GM18861 (cell line): ENCODE data around the gene ACSF3.

Source experiments
- ATAC-seq: cut with Tn5 transposase; IDR thresholded peaks from one replicate; pipeline ENCODE4 v1.9.1; 2021; ENCODE audit not compliant: unreplicated experiment

ACSF3 gene

GRCh38 chr16:89093602-89094251, at the start of gene ACSF3:
Gene ACSF3, plus strand, starts transcription at chr16:89093852. Its CDS starts 6,830 bp downstream, at chr16:89100682.
- ATAC-seq, result no peak

- ATAC-seq, result no peak
These were observed 49.1 kb upstream of the ACSF3 start for GRCh38 chr16:89044418-89045180.

- no peak for ATAC-seq
These were observed 48.4 kb upstream of the ACSF3 start for GRCh38 chr16:89045181-89045815.

DNA sequence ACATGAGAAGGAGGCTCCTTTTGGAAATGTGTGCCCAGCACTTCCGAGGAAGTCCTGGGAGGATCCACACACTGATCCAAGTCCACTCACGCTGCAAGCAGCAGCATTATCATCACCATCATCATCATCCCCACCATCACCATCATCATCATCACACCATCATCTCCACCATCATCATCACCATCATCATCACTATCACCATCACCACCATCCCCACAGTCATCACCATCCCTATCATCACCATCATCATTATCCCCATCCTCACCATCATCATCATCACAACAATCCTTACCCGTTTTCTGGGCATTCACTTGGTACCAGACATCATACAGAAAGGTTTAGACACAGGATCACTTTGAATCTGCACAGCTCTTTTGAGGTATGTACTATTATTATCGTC, 47.8 kb upstream of the ACSF3 start:
- no peak for ATAC-seq

DNA sequence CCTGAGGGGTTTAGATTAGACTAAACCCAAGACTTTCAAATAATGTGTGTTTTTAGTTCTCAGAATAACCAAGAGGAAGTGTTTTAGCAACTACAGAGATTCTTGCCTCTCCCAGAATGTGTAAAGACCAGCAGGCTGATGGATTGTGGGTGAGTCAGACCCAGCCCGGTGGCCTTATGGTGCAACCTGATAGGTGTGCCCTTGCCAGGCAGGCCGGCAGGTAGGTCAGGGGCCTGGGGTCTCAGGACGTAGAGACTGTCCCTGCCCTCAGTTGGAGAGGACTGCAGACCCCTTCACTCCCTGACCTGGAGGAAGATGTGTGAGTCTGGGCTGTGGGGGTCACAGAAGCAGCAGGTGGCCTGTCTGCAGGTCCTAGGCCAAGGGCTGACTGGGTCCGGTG, 47.2 kb upstream of the ACSF3 start:
- ATAC-seq, result no peak

GRCh38 chr16:89047331-89048089, 46.1 kb upstream of the ACSF3 start:
- no peak for ATAC-seq

- ATAC-seq, result no peak
These were observed 45.4 kb upstream of the ACSF3 start for GRCh38 chr16:89048090-89048725.

DNA sequence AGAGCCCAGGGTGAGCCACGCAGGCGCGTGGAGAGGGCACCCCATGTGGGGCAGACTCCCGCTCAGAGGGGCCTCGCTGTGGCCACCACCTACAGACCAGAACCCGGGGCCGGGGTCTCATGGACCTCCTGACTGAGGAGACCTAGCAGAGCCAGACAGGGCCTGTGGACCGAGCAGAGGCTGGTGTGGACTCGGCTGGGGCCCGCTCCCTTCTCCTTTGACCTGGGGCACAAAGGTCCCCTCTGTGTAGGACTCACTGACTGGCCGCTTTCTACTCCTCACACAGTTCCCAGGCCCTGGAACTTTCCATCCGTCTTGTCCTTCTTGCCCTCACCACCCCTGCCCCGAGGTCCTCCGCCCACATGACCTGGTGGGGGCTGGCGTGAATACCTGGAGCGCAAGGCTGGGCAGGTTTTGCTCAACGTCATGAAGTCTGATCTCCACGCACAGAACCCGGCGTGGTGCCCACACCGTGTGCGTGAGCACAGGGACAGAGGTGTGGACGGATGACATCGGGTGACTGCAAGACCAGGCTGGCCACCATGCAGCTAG, 44.7 kb upstream of the ACSF3 start:
- ATAC-seq, result no peak

DNA sequence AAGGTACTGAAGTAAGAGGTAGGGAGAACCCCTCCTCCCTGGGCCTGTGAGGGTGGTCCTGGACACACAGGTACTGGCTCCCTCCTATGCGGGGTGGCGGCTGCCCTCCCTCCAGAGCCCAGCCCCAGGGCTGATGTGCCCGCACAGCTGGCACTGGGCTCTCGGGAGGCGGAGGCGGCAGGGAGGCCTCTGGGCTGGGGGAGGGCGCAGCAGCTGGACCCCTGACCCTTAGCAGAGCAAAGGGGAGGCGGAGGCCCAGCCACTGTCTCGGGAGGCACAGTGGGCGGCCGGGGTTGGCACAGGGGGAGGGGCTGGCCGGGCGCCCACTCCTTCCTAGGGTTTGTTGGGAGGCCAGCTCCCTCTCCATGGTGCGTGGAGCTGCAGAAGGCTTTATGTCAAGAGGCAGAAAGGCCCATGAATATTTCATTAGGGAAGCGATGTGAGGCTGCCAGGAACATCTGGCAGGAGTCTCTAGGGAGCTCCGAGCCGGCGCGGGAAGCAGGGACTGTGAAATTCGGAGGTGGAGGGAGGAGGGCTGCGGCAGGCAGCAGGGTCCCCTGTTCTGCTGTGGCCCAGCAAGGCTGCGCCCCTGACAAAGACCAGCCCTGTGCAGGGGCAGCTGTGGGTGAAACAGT, 44.1 kb upstream of the ACSF3 start:
- ATAC-seq, result no peak

DNA sequence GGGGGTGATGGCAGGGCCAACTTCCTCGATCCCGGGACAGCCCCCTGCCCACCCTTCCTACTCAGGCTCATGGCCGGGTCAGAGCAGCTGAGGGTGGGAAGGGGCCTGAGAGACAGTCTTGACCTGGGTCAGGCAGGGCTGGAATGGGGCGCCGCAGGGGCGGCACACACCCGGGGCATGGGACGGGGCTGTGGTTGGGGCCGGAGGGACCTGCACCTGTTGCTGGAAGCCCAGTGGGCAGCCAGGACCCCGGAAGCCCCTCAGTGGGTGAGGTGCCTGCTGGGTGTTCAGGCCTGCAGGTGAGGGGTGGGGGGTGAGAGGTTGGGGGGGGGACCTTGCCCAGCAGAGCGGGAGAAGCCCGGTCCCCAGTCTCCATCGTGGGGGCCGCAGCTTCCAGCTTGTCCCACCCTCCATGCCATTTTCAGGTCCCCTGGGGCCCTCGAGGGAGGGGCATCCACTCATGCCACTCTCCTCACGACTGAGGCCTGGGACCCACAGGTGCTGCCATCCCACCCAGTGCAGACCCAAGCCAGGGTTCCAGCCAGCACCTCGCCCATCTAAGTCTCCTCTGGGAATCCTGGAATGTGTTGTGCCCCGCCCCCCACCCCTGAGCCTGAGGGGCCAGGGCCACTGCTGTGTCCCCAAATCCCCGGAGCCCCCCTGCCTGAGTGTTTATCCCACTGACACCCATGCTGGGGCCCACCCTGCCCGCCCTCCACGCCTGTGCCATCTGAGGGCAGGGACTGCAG, 43.4 kb upstream of the ACSF3 start:
- no peak for ATAC-seq

DNA sequence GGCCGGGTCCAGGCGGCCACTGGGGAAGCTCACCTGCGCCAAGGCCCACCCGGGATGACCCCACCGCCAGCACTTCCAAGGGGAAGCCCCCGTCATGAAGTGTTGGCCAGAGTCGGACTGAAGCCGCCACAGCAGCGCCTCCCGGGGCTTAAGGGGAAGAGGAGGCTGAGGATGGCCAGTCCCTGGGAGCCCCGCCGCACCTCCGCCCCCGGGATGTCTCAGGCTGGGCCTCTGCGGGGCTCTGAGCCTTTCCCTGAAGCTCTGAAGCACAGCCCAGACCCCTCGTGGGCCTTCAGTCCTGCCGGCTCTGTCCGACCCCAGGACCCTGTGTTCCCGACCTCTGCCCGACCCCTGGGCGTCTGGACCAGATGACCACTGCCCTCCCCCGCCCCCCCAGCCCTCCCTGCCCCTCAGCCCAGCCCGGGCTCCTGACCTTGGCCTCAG, 42.8 kb upstream of the ACSF3 start:
- ATAC-seq, result no peak

GRCh38 chr16:89051521-89052166, 42.0 kb upstream of the ACSF3 start:
- ATAC-seq, result no peak

DNA sequence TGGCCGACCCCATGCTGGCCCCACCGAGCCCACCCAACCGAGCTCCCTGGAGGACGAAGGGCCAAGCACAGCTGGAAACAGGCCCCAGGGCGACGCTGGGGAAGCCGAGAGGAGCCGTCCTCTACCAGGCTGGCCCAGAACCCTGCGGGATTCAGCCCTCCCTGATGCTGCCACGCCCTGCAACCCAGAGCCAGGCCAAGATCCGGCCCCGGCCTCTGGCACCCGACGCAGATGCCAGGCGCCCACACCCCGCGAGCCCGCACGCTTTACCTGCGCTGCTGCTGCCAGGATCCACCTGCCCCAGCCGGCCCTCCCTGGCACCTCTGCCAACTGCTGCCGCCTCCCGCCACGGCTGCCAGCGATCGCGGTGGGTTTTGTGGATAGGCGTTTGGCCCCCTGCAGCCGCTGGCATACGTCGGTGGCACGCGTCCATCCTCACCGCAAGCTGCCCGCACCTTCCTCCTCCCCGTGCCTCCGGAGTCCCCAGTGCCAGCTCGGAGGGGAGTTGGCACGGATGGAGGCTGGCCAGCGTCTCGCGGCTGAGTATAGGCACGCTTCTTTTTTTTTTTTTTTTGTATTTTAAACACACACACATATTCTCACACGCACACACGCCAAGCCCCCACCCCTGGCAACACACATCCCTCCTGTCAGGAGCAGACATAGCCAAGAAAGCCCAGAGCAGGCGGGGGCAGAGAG, 41.3 kb upstream of the ACSF3 start:
- no peak for ATAC-seq

DNA sequence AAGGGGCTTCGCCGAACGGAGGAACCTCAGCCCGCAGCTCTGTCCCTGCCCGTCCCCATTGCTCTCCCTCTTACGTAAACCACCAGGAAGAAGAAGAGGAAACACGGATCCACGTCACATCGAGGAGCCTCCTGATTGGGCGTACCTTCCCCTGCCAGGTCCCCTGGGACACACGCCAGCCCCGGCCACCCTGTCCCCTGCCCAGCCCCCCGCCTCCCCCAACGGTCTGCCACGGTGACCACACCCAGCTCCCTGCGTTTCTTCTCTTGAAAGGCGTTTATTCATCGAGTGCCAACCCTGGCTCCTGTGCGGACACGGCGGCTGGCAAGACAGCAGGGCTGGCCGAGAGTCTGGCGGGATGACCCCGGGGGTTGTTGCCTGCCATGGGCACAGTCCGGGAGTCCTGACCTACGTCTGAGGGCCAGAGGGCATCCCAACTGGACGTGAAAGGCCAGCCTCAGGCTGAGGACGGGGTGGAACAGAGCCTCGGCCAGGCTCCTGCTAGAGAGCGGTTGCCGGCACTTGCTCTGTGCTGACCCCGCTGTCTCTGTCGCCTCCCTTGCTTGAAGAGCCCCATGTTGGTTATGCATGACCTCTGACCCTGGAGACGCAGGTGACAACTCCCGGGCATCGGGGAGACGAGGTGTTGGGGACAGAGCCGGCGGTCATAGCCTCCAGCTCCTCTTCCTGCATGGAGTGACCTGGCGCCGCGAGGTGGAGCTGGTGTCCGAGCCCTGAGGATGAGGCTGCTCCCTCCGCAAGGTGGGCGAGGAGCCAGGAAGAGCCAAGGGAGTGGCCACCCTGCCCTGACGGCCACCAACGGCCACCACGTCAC, 40.5 kb upstream of the ACSF3 start:
- no peak for ATAC-seq

DNA sequence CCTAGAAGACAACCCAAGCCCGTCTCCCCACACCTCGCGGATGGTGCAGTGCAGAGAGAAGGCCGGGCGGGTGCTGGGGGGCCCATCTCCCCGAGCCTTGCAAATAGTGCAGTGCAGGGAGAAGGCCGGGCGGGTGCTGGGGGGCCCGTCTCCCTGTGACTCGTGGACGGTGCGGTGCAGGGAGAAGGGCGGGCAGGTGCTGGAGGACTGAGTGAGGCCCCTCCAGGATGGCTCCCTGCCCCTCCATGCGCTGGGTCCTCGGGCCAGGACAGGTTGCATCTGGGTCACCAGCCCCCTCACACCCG, 40.0 kb upstream of the ACSF3 start:
- ATAC-seq, result no peak

DNA sequence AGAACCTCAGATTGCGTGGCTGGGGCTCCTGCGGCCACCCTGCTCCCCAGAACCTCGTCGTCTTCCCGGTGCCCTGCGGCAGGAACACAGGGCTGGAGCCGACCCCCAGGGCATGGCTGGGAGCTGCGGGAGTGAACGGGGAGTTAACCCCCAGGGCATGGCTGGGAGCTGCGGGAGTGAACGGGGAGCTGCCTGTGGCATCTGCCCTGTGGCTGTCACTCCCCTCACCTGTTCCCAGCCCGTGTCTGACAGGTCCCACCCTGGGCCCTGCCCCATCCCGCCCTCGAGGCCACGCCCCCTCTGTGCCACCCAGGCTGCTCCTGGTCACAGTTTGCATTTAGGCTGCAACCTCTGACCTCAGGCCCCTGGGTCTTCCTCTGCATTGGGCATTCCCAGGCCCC, 39.4 kb upstream of the ACSF3 start:
- ATAC-seq, result no peak

GRCh38 chr16:89054714-89055113, 38.9 kb upstream of the ACSF3 start:
- no peak for ATAC-seq

DNA sequence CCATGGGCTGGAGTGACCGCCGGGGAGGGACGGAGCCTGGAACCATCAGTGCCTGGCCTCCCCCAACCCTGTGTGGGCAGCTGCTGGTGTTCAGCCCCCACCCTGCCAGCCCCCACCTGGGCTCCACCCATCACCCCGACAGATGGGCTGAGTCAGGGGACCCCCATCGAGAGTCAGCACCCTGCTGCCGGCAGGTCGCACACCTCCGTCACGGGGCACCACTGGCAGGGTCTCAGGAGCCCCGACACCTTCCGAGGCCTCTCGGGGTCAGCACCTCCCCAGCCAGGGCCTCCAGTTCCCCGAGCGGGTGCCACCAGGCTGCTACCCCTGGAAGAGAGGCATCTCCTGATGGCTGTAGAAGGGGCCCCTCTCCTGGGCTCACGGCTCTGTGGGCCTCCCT, 38.3 kb upstream of the ACSF3 start:
- no peak for ATAC-seq
